Measurements from ENCODE around the gene MAPK6.

The MAPK6 gene

DNA sequence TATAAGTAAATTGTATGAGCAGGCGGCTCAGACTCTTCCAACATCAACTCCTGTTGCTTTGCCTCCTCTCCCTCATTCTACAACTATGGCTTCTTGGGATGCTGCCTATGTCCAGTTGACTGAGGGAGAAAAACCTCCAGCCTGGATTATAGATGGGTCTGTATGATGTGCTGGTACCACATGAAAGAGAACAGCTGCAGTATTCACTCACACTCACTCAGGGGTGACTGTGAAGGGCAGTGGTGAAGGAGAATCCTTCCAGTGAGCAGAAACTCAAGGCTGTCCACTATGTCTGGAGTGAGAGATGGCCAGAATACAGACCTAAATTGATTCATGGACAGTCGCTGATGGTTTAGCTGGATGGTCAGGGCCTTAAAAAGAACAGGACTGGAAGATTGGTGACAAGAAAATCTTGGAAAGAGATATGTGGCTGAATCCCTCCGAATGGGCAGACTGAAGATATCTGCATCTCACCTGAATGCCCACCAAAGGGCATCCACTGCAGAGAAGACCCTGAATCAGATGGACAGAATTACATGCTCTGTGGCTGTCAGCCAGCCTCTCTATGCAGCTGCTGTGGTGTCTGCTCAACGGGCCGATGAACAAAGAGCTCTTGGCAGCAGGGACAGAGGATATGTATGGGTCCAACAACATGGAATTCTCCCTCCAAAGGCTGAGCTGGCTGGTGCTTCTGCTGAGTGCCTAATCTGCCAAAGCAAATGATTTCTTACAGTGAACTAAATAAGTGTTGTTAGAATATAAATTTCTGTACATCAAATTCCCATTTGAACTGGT is 95.4 kb downstream of the MAPK6 start:
- no peak overlapping the region for H3K4me3 ChIP-seq (ENCODE audit: low read length)
- TF ChIP-seq, protein P1, sequence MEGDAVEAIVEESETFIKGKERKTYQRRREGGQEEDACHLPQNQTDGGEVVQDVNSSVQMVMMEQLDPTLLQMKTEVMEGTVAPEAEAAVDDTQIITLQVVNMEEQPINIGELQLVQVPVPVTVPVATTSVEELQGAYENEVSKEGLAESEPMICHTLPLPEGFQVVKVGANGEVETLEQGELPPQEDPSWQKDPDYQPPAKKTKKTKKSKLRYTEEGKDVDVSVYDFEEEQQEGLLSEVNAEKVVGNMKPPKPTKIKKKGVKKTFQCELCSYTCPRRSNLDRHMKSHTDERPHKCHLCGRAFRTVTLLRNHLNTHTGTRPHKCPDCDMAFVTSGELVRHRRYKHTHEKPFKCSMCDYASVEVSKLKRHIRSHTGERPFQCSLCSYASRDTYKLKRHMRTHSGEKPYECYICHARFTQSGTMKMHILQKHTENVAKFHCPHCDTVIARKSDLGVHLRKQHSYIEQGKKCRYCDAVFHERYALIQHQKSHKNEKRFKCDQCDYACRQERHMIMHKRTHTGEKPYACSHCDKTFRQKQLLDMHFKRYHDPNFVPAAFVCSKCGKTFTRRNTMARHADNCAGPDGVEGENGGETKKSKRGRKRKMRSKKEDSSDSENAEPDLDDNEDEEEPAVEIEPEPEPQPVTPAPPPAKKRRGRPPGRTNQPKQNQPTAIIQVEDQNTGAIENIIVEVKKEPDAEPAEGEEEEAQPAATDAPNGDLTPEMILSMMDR (conservative IDR thresholded peaks at IDR 0.05; ENCODE audit: low read length) = no peak
- DNase-seq (ENCODE audit: low read depth) = no peak

DNA sequence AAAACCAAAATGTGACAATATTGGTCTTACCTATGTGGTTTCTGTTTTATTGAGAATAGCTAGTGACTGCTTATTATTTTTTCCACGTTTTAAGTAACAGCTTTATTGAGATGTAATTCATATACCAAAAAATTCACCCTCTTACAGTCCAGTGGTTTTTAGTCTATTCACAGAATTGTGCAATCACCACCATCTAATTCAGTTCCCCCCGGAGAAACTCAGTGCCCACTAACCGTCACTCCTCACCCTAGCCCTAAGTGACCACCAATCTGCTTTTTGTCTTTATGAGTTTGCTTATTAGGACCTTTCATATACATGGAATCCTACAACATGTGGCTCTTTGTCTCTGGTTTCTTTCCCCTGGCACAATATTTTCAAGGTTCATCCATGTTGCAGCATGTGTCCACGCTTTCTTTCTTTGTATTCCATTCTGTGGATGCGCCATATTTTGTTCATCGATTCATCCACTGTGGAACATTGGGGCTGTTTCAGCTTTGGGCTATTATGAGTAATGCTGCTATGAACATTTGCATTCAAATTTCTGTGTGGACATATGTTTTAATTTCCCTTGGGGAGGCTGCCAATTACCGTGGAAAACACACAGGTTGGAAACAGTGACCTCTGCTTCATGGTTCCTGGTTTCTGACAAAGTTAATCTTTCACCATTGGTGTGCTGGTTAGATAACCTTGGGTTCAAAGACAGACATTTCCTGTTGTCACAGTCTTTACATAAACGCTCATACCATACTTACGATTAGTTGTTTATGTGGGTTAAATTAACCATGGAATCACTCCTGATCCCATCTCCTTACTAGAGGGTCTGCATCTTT is 96.8 kb downstream of the MAPK6 start:
- no peak overlapping the region for H3K4me3 ChIP-seq (ENCODE audit: low read length)
- DNase-seq (ENCODE audit: low read depth) = no peak
- TF ChIP-seq, protein P1 (conservative IDR thresholded peaks at IDR 0.05; ENCODE audit: low read length) = no peak
